GM12892 (cell line): Measurements from ENCODE around the gene HNRNPA2B1.

ENCODE experiments used
- POLR2A ChIP-seq: IDR thresholded peaks from 2 replicates; pipeline ENCODE4 v1.6.1; 2011; ENCODE audit warnings: low read depth, low read length, control low read depth
- POLR2AphosphoS5 ChIP-seq: IDR thresholded peaks from 2 replicates; pipeline ENCODE4 v1.6.1; 2011; ENCODE audit warnings: low read depth, low read length, control low read depth
- TAF1 ChIP-seq: IDR thresholded peaks from 2 replicates; pipeline ENCODE4 v1.6.1; 2011; ENCODE audit warnings: low read depth, mild to moderate bottlenecking, control low read depth, low read length, borderline replicate concordance

DNA sequence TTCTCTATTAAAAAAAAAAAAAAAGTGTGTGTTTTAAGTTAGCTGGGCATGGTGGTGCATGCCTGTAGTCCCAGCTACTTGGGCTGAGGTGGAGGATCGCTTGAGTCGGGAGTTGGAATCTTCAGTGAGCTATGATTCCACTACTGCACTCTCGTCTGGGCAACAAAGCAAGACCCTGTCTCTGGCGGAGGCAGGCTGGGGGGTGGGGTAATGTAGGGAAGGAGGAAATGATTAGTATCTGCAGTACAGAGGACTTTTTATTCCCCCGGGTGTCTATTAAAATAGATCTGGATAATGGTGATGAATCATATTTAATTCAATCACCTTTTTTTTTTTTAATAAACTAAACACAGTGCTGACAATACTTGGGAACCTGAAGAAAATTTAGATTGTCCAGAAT, 7.5 kb upstream of the HNRNPA2B1 start:
- no peak for TF ChIP-seq POLR2AphosphoS5
- TF ChIP-seq POLR2A, result no peak
- no peak for TF ChIP-seq TAF1
